ENCODE data around the gene P2RX3.

GRCh38 chr11:57323855-57324153 is 14.3 kb upstream of the P2RX3 start:
- no peak for TF ChIP-seq POLR2A (IDR thresholded peaks at IDR 0.05)
- TF ChIP-seq, protein P1, sequence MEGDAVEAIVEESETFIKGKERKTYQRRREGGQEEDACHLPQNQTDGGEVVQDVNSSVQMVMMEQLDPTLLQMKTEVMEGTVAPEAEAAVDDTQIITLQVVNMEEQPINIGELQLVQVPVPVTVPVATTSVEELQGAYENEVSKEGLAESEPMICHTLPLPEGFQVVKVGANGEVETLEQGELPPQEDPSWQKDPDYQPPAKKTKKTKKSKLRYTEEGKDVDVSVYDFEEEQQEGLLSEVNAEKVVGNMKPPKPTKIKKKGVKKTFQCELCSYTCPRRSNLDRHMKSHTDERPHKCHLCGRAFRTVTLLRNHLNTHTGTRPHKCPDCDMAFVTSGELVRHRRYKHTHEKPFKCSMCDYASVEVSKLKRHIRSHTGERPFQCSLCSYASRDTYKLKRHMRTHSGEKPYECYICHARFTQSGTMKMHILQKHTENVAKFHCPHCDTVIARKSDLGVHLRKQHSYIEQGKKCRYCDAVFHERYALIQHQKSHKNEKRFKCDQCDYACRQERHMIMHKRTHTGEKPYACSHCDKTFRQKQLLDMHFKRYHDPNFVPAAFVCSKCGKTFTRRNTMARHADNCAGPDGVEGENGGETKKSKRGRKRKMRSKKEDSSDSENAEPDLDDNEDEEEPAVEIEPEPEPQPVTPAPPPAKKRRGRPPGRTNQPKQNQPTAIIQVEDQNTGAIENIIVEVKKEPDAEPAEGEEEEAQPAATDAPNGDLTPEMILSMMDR (IDR thresholded peaks at IDR 0.05) = no peak

All from tibial nerve (tissue), 3 donors.